HG03565 (cell line): ENCODE data around the gene LPAR3.

ENCODE experiments used
- ATAC-seq: cut with Tn5 transposase; IDR thresholded peaks from one replicate; pipeline ENCODE4 v1.9.1; 2021; ENCODE audit warnings: mild to moderate bottlenecking, moderate library complexity; ENCODE audit not compliant: unreplicated experiment

LPAR3 gene

GRCh38 chr1:84859866-84860265 lies 33.1 kb downstream of the LPAR3 start:
- no peak for ATAC-seq

GRCh38 chr1:84857906-84858305 lies 35.1 kb downstream of the LPAR3 start:
- no peak for ATAC-seq

DNA sequence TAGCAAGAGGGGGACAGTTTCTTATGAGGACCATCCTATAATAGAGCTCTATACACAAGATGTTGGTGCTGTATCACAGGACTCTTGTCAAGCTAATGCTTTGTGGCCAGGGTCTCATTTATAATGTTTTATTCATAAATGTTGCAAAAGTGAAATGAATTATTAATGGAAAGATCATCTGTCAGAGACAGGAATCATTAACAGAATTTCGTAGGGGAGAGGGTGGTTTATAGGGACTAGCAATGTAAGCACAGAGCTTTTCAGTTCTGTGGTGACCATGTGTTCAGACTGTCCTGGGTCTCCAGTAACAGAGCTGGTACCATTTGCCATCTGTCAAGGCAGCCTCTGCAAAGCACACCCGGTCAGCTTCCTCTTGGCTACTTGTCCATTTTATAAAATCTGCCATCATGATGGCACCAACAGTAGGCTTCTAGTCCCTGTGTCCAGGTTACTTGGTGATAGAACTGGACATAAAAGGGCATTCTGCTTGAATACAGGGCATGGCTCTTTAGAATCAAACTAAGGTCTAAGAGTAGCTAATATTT lies 36.2 kb downstream of the LPAR3 start:
- no peak for ATAC-seq

- ATAC-seq: no peak
Measured at GRCh38 chr1:84855691-84856630, 37.0 kb downstream of the LPAR3 start.

GRCh38 chr1:84855168-84855567 lies 37.8 kb downstream of the LPAR3 start:
- ATAC-seq: no peak

GRCh38 chr1:84853741-84854721 lies 39.0 kb downstream of the LPAR3 start:
- peak; percentile 100 for ATAC-seq

GRCh38 chr1:84851839-84852238 lies 41.2 kb downstream of the LPAR3 start:
- ATAC-seq: no peak

GRCh38 chr1:84849357-84849975 lies 43.5 kb downstream of the LPAR3 start:
- ATAC-seq: no peak

DNA sequence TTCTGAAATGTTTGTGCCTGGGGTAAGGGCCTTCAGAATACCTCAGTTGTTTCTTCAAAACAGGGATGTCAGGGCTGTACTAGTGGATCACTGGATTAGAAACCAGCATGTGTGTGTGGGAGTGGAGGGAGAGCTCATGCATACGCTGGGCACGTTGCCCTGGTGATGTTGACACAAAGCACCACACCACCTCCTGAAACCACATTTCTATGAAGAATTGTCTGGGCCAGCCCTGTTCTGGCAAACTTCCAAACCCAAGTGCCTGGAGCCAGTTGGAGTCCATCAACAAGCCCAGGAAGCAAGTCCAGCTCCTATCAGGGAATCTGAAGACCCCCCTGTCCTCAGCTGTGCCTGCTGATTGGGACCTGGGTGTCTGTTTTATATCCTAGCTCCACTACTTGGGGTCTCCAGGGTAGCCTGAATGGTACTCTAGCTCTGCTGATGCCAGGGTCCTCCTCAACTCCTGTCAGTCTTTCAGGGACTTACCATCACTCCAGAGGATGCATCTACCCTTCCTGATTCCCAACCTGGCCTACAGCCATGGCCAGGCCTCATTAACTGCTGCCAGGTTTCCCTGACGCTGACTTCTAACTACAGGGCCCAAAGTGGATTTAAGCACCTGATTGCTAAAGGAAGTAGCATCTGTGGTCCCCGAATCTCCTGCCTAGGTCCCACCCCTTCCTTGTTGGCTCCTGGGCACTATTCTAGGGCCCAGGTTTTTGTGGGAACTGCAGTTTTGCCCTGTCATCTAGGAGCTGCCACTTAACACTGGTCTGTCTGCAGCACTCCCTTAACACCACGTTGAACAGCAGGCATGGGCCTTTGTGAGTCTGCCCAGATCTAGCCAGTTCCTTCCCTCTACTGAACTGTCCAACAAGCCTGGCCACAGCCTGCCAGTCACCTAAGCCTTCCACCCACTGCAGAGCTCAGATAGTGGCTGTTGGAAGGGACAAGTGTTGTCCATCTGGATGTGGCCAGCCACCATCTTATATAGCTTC lies 45.5 kb downstream of the LPAR3 start:
- ATAC-seq: no peak

- no peak for ATAC-seq
Measured at GRCh38 chr1:84846387-84846786, 46.6 kb downstream of the LPAR3 start.

DNA sequence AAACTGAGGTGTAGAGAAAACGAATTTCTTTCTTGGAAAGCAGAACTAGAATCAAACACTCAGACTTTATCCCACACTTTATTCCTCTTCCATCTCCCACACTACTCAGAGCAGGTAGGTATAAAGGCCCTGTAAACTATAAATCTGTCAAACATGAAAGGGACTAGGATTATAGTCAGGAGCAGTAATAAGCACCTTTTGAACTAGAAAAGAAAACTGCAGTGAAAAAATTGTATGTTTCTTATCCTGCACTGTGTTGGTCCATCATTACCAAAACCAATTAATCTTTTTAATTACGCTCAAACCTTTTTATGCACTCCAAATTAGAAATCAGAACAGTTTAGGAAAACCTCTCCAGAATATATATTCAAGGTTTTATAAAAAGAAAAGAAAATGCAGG lies 47.6 kb downstream of the LPAR3 start:
- ATAC-seq: no peak

GRCh38 chr1:84844094-84844493 lies 48.9 kb downstream of the LPAR3 start:
- no peak for ATAC-seq

DNA sequence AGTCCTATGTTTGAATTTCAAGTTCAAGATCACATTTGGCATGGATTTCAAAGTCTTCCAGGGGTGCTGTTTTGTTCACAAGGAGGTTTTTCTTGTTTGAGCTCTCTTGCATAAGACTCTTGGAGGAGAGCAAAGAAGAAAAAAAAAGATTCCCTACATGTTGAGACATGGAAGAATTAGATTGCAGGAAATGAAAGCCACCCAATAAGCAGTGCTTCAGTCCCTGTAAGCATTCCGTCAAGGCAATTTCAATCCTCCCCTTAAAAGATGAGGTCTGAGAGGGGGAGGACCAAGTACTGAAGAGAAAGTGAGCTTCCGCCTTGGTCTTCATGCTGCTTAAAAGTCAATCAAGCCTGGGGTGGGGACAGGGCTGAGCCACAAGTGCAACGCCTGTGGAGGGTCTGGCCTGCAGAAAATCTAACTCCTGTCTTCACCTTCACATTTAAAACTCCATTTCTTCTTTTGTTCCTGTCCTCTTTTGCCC lies 50.2 kb downstream of the LPAR3 start:
- no peak for ATAC-seq

DNA sequence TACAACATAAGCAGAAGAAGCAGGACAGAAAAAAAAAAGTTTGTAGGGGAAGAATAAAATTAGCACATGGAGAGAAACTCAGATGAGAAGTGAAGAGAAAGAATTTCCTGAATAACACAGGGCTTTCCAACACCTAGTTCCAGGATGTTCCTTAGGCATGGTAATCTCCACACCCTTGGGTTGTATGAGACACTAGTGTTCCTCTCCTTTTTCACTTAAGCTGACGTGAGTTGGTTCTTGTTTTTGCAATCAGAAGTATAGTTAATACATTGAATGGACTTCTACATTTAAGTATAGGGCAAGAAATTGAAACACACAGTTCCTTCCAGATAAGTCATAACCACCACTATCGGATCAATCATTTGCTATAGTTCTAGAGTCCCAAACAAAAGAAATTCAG lies 51.0 kb downstream of the LPAR3 start:
- no peak for ATAC-seq

DNA sequence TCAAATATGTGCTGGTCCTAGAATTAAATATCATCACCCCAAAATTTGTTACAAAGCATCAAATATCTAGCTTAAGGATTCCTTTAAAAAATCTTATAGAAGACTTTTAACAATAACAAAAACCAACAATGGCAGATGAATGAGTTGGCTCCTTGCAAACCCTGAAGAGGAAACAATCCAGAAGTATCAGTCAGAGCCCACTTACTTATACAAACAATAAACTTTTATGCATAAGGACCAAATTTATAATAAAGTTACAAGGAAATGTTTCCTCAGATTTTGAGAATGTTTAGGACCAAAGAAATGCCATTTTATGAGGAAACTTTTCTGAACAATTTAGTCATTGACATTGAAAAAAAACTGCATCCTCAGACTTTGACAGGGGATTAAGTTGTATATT lies 52.7 kb downstream of the LPAR3 start:
- no peak for ATAC-seq

DNA sequence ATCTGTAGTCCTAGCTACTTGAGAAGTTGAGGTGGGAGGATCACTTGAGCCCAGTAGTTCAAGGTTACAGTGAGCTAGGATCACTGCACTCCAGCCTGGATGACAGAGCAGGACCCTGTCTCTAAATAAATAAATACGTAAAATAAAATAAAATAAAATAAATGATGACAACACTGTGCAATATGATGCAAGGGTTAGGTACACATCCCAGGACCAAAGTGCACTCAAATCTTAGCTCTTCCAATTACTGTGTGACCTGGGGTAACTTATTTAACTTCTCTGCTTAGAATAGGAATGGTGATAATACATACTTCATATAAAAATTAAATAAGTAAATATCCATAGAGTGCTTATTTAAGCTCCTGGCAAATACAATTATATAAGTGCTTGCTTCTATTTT lies 53.5 kb downstream of the LPAR3 start:
- ATAC-seq: no peak

DNA sequence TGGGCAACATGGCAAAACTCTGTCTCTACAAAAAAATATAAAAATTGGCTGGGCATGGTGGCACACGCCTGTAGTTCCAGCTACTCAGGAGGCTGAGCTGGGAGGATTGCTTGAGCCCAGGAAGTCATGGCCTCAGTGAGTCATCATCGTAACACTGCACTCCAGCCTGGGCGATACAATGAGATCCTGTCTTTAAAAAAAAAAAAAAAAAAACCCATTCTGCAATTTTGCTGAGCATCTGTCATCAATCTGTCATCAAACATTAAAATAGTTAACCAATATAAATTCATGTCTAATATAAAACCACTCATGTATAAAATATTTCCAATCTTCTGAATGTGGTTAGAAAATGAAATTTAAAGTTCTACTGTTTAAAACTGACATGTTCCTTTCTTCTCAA lies 56.9 kb downstream of the LPAR3 start:
- ATAC-seq: no peak

DNA sequence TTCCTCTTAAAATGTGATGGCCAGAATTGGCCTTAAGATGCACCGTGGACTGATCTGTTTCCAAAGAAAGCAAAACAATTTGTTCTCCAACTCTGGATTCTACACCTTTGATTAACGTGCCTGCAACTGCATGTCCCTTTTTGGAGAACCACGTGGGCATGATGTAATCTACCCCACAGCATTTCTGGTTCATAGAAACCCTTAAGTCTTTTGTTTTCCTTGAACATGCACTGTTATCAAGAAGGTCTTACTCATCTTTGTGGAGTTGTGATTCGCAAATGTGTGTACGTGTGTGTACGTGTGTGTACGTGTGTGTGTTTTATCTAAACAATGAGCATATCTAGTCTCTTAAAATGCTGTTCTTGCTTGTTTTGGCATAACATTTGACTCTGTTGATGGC lies 57.8 kb downstream of the LPAR3 start:
- ATAC-seq: no peak

GRCh38 chr1:84834419-84835064 lies 58.5 kb downstream of the LPAR3 start:
- no peak for ATAC-seq
